H9 (cell line): ENCODE results near the gene ZNF628. TPM values are rescaled to one million over a fixed set of nuclear protein-coding genes. Genes with fewer than 3 reads are reported as not detected.

Experiments
- DNase-seq: peaks from one replicate; pipeline ENCODE4 v3.0.0-alpha.2; 2017
- H2AFZ ChIP-seq: one replicate; pipeline ENCODE4 v1.6.1; 2013; ENCODE audit warnings: mild to moderate bottlenecking, low read length, control low read depth, moderate library complexity
- H2AK5ac ChIP-seq: 2 replicates; pipeline ENCODE4 v1.6.1; 2013; ENCODE audit warnings: low read length, control low read depth, mixed read lengths; ENCODE audit not compliant: insufficient read length
- H2BK120ac ChIP-seq: one replicate; pipeline ENCODE4 v1.6.1; 2013; ENCODE audit warnings: low read depth, mild to moderate bottlenecking, low read length, control low read depth, inconsistent platforms; ENCODE audit not compliant: poor library complexity, severe bottlenecking
- H2BK12ac ChIP-seq: 2 replicates; pipeline ENCODE4 v1.6.1; 2013; ENCODE audit warnings: low read length, control low read depth, mixed read lengths, low read depth; ENCODE audit not compliant: insufficient read length
- H2BK15ac ChIP-seq: 2 replicates; pipeline ENCODE4 v1.6.1; 2013; ENCODE audit warnings: low read depth, low read length, control low read depth
- H2BK20ac ChIP-seq: one replicate; pipeline ENCODE4 v1.6.1; 2013; ENCODE audit warnings: low read depth, mild to moderate bottlenecking, low read length, control low read depth, inconsistent platforms; ENCODE audit not compliant: poor library complexity, severe bottlenecking
- H2BK5ac ChIP-seq: 2 replicates; pipeline ENCODE4 v1.6.1; 2013; ENCODE audit warnings: low read length, control low read depth, mixed read lengths; ENCODE audit not compliant: insufficient read length
- H3K14ac ChIP-seq: 2 replicates; pipeline ENCODE4 v1.6.1; 2013; ENCODE audit warnings: low read length, control low read depth; ENCODE audit not compliant: insufficient read depth
- H3K18ac ChIP-seq: 2 replicates; pipeline ENCODE4 v1.6.1; 2013; ENCODE audit warnings: low read depth, mild to moderate bottlenecking, mixed read lengths, low read length, control low read depth; ENCODE audit not compliant: insufficient read length
- H3K23ac ChIP-seq: 2 replicates; pipeline ENCODE4 v1.6.1; 2013; ENCODE audit warnings: low read length, control low read depth, mixed read lengths, low read depth; ENCODE audit not compliant: insufficient read length
- H3K23me2 ChIP-seq: 2 replicates; pipeline ENCODE4 v1.6.1; 2013; ENCODE audit warnings: low read depth, mild to moderate bottlenecking, mixed read lengths, low read length, control low read depth; ENCODE audit not compliant: insufficient read length, poor library complexity, severe bottlenecking
- H3K27ac ChIP-seq: 2 replicates; pipeline ENCODE4 v1.5.1; 2013; ENCODE audit warnings: low read length, control low read depth, mixed read lengths, low read depth; ENCODE audit not compliant: insufficient read length
- H3K27me3 ChIP-seq: 2 replicates; pipeline ENCODE4 v1.6.1; 2013; ENCODE audit warnings: low read length, control low read depth, inconsistent platforms; ENCODE audit not compliant: insufficient read depth
- H3K4ac ChIP-seq: 2 replicates; pipeline ENCODE4 v1.6.1; 2013; ENCODE audit warnings: low read depth, mild to moderate bottlenecking, control low read depth, inconsistent platforms, low read length, moderate library complexity
- H3K4me1 ChIP-seq: 2 replicates; pipeline ENCODE4 v1.6.1; 2013; ENCODE audit warnings: low read length, control low read depth, inconsistent platforms; ENCODE audit not compliant: insufficient read depth
- H3K4me2 ChIP-seq: 2 replicates; pipeline ENCODE4 v1.6.1; 2013; ENCODE audit warnings: low read length, control low read depth, mixed read lengths; ENCODE audit not compliant: insufficient read length, insufficient read depth
- H3K56ac ChIP-seq: 2 replicates; pipeline ENCODE4 v1.6.1; 2013; ENCODE audit warnings: low read depth, mild to moderate bottlenecking, mixed read lengths, low read length, control low read depth; ENCODE audit not compliant: insufficient read length
- H3K79me1 ChIP-seq: 2 replicates; pipeline ENCODE4 v1.6.1; 2013; ENCODE audit warnings: low read depth, mild to moderate bottlenecking, moderate library complexity, low read length, control low read depth, inconsistent platforms; ENCODE audit not compliant: insufficient read depth, poor library complexity, severe bottlenecking
- H3K79me2 ChIP-seq: 2 replicates; pipeline ENCODE4 v1.6.1; 2013; ENCODE audit warnings: low read length, control low read depth, inconsistent platforms; ENCODE audit not compliant: insufficient read depth
- H3K9ac ChIP-seq: 2 replicates; pipeline ENCODE4 v1.6.1; 2013; ENCODE audit warnings: low read length, control low read depth, mixed read lengths; ENCODE audit not compliant: insufficient read length; ENCODE audit errors: extremely low read depth
- H3K9me3 ChIP-seq: one replicate; pipeline ENCODE4 v1.6.1; 2013; ENCODE audit warnings: low read depth, low read length, inconsistent platforms; ENCODE audit not compliant: control insufficient read depth
- H3T11ph ChIP-seq: one replicate; pipeline ENCODE4 v1.6.1; 2013; ENCODE audit warnings: mild to moderate bottlenecking, low read length, control low read depth, inconsistent platforms
- H4K20me1 ChIP-seq: one replicate; pipeline ENCODE4 v1.6.1; 2013; ENCODE audit not compliant: control insufficient read depth, insufficient read length, insufficient read depth
- H4K5ac ChIP-seq: 2 replicates; pipeline ENCODE4 v1.6.1; 2013; ENCODE audit warnings: low read depth, mild to moderate bottlenecking, mixed read lengths, low read length, control low read depth; ENCODE audit not compliant: insufficient read length
- H4K8ac ChIP-seq: replicated peaks from 2 replicates; pipeline ENCODE4 v1.6.1; 2013; ENCODE audit warnings: low read length, control low read depth, mixed read lengths, low read depth; ENCODE audit not compliant: insufficient read length
- H4K91ac ChIP-seq: 2 replicates; pipeline ENCODE4 v1.6.1; 2013; ENCODE audit warnings: low read depth, mild to moderate bottlenecking, moderate library complexity, mixed read lengths, low read length, control low read depth; ENCODE audit not compliant: insufficient read length
- H3K27ac Mint-ChIP-seq, 3 experiments: 2 replicates in 2 of 3; 3 replicates in 1 of 3; pipeline ENCODE4 v1.8.0; 2020 to 2021; ENCODE audit warnings: mixed read lengths in 3 of 3, mild to moderate bottlenecking in 1 of 3, moderate library complexity in 1 of 3
- H3K27me3 Mint-ChIP-seq: 2 replicates; pipeline ENCODE4 v1.8.0; 2021; ENCODE audit warnings: low read depth, mild to moderate bottlenecking, moderate library complexity, mixed read lengths
- H3K36me3 Mint-ChIP-seq, 3 experiments: 2 replicates in 2 of 3; 3 replicates in 1 of 3; pipeline ENCODE4 v1.8.0; 2020 to 2021; ENCODE audit warnings: low read depth in 3 of 3, mixed read lengths in 3 of 3; ENCODE audit not compliant: insufficient read depth in 1 of 3
- H3K4me1 Mint-ChIP-seq, 2 experiments: 2 replicates each; pipeline ENCODE4 v1.8.0; 2020; ENCODE audit warnings: mixed read lengths in 2 of 2
- H3K4me3 Mint-ChIP-seq, 2 experiments: 2 replicates in 1 of 2; 3 replicates in 1 of 2; pipeline ENCODE4 v1.8.0; 2020 to 2021; ENCODE audit warnings: mild to moderate bottlenecking in 2 of 2, mixed read lengths in 2 of 2, moderate library complexity in 1 of 2
- H3K9me3 Mint-ChIP-seq, 2 experiments: 2 replicates in 1 of 2; 3 replicates in 1 of 2; pipeline ENCODE4 v1.8.0; 2020; ENCODE audit warnings: mild to moderate bottlenecking in 2 of 2, mixed read lengths in 2 of 2, moderate library complexity in 1 of 2
- WGBS: extraction: QIAGEN DNeasy Blood & Tissue Kit; methylation state at CpG from one replicate; pipeline ENCODE4 v1.1.7; 2013; ENCODE audit warnings: missing lambda C conversion rate, low lambda C conversion rate, mixed read lengths; ENCODE audit not compliant: insufficient read length; ENCODE audit errors: extremely low coverage; 5-methylcytosine and 5-hydroxymethylcytosine counted together
- total RNA-seq: library from RNA; stranded (reverse); gene quantifications from 2 replicates; pipeline ENCODE4 v1.2.1, GENCODE V29; 2021
- TF ChIP-seq, protein P1 (sequence below): fragments of 200-600 bp; sonication (generic); conservative IDR thresholded peaks from 3 replicates; pipeline ENCODE4 v1.8.0; 2021; ENCODE audit warnings: antibody characterized with exemption, mild to moderate bottlenecking

Gene ZNF628
- total RNA-seq, 1 experiment from 2014 or later, result 16.6 TPM

DNA sequence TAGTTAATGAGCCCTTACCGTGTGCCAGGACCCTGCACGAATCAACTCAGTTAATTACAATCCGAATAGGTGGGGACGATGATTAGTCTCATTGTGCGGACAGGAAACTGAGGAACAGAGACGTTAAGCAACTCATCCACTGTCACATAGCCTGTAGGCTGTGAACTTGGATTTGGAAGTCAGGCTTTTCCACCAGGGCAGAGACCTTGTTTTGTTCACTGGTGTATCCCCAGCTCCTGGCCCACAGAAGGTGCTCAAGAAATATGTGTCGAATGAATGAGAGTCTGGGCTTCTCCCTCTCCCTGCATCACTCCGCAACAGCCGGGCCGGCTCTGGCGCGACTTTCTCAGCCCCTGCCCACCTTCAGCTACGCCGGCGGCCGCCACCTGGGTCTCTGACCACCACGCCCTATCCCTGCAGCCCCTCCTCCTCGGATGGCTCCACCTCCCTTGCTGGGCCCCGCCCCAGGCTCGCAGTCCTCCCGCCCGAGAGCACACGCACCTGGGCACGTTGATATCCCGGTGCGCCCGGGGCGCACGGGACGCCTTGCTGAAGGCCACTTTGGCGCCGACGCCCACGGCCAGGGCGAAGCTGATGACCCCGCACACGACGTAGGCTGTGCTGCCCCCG, 34.6 kb upstream of the ZNF628 start:
- no peak overlapping the region for H3K9ac ChIP-seq
- WGBS, result no CpG with 5 or more reads among the region's 39 CpGs
- no peak overlapping the region for H3K56ac ChIP-seq
- H3K79me2 ChIP-seq, result no peaks in the 10 kb centered on the region
- H3K18ac ChIP-seq, result no peak overlapping the region
- H2AK5ac ChIP-seq, result no peak overlapping the region
- H2AFZ ChIP-seq, result no peak overlapping the region
- H3K79me1 ChIP-seq, result no peaks in the 10 kb centered on the region
- H4K91ac ChIP-seq, result no peak overlapping the region
- no peak overlapping the region for H3K4ac ChIP-seq
- peaks cover 13 to 31% of the 10 kb centered on the region in 2 experiments for H3K4me1 Mint-ChIP-seq
- peaks cover 21% of the 10 kb centered on the region for H3K23me2 ChIP-seq
- peaks cover 34% of the 10 kb centered on the region for H3K27me3 ChIP-seq
- H3K4me2 ChIP-seq, result peak overlapping the region; percentile 69
- no peak overlapping the region for H3K27ac Mint-ChIP-seq
- no peaks in the 10 kb centered on the region for H4K20me1 ChIP-seq
- no peaks in the 10 kb centered on the region; a peak in 1 of 7 replicates for H3K36me3 Mint-ChIP-seq
- H2BK120ac ChIP-seq, result no peak overlapping the region
- no peak overlapping the region for H4K5ac ChIP-seq
- H3T11ph ChIP-seq, result no peak overlapping the region
- H3K9me3 Mint-ChIP-seq, result peaks cover 0 to 5% of the 10 kb centered on the region in 2 experiments; a peak in 3 of 5 replicates
- H2BK15ac ChIP-seq, result no peak overlapping the region
- H2BK5ac ChIP-seq, result no peak overlapping the region
- H3K27me3 Mint-ChIP-seq, result peaks cover 52% of the 10 kb centered on the region
- H2BK20ac ChIP-seq, result no peak overlapping the region
- H4K8ac ChIP-seq, result no peak overlapping the region
- H3K9me3 ChIP-seq, result no peaks in the 10 kb centered on the region
- TF ChIP-seq, protein P1, sequence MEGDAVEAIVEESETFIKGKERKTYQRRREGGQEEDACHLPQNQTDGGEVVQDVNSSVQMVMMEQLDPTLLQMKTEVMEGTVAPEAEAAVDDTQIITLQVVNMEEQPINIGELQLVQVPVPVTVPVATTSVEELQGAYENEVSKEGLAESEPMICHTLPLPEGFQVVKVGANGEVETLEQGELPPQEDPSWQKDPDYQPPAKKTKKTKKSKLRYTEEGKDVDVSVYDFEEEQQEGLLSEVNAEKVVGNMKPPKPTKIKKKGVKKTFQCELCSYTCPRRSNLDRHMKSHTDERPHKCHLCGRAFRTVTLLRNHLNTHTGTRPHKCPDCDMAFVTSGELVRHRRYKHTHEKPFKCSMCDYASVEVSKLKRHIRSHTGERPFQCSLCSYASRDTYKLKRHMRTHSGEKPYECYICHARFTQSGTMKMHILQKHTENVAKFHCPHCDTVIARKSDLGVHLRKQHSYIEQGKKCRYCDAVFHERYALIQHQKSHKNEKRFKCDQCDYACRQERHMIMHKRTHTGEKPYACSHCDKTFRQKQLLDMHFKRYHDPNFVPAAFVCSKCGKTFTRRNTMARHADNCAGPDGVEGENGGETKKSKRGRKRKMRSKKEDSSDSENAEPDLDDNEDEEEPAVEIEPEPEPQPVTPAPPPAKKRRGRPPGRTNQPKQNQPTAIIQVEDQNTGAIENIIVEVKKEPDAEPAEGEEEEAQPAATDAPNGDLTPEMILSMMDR, result no peak
- H2BK12ac ChIP-seq, result no peak overlapping the region
- no peak overlapping the region for H3K23ac ChIP-seq
- peak overlapping the region; percentile 38 to 75 for H3K4me3 Mint-ChIP-seq
- H3K14ac ChIP-seq, result no peak overlapping the region
- 0 out of 2 replicates have a peak, but pooled peaks cover 2% of the 10 kb centered on the region for H3K4me1 ChIP-seq
- no peak overlapping the region for H3K27ac ChIP-seq
- DNase-seq, result peak; percentile 89
